Measurements from ENCODE around the gene GIPC1.

The GIPC1 gene

DNA sequence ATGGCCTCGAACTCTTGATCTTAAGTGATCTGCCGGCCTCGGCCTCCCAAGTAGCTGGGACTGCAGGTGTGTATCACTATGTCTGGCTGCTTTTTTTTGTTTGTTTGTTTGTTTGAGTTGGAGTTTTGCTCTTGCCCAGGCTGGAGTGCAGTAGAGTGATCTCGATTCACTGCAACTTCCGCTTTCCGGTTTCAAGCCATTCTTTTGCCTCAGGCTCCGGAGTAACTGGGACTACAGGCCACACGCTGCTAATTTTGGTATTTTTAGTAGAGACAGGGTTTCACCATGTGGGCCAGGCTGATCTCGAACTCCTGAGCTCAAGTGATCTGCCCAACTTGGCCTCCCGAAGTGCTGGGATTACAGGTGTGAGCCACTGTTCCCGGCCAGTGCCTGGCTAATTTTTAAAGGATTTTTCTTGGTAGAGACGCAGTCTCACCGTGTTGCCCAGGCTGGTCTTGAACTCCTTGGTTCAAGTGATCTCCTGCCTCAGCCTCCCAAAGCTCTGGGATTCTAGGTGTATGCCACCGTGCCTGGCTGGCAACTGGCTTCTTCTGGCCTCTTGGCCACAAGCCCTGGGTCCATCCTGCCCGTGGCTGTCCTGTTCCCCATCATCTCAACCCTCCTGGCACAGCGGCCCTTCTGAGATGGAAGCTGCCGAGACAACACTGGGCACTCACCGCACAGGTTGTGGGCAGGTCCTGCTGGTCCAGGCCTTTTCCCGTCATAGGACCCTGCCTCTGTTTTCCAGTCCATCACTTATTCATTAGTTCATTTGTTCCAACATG, 45.0 kb upstream of the GIPC1 start:
- DNase-seq (ENCODE audit: low read depth) = no peak
- no peak for TF ChIP-seq CTCF (IDR thresholded peaks at IDR 0.05; ENCODE audit: insufficient read depth, low read depth, low read length, missing control alignments)
- no peak overlapping the region for H3K4me3 ChIP-seq (ENCODE audit: low read length)

DNA sequence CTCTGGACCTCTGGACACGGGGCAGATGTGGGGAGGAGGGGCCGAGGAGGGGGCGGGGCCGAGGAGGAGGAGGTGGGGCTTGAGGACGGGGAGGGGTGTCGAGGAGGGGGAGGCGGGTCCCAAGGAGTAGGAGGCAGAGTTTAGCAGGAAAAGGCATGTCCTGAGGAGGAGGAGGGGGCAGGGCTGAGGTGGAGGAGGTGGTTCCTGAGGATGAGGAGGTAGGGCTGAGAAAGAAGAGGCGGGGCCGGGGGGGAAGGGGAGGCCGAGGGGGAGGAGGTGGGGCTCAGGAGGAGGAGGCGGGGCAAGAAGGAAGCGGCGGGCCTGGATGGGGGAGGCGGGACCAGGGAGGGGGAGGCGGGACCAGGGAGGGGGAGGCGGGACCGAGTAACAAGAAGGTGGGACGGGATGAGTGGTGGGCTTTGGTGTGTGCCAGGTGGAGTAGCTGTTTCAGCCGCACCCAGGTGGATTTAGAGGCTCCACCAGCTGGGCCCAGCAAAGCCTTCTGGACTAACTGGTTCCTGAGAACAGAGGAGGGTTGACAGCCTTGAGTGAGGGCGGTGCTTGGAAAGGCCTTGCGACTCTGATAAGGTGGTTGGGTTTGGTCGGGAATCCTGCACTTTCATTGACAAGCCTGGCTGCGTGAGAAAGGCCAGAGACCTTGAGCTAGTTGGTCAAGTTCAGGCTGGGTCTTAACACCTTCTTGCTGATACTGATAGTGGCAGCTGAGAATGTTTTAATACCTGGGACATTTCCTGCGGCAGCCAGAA, 41.2 kb upstream of the GIPC1 start:
- peak overlapping the region; percentile 22 for H3K4me3 ChIP-seq (ENCODE audit: low read length)
- DNase-seq (ENCODE audit: low read depth) = peak; percentile 97
- no peak for TF ChIP-seq CTCF (IDR thresholded peaks at IDR 0.05; ENCODE audit: insufficient read depth, low read depth, low read length, missing control alignments)

DNA sequence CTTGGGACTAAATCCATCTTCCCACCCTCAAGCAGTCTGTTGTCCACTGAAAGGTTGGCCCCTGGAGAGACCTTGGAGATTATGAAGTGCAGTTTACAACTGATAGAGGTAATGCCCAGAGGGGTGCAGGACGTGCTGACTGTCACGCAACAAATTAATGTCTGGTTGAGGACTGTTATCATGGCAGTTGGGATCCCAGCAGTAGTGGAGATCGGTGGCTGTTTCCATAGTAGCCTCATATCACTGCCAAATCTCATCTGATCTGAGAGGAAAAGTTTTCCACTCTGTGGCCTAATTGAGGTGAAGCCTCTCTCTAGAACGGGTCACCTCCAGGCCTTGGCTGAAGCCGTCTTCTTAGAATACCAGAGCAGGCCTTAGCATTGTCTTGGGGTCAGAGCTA, 37.5 kb upstream of the GIPC1 start:
- no peak for TF ChIP-seq CTCF (IDR thresholded peaks at IDR 0.05; ENCODE audit: insufficient read depth, low read depth, low read length, missing control alignments)
- H3K4me3 ChIP-seq (ENCODE audit: low read length) = no peak overlapping the region
- no peak for DNase-seq (ENCODE audit: low read depth)

DNA sequence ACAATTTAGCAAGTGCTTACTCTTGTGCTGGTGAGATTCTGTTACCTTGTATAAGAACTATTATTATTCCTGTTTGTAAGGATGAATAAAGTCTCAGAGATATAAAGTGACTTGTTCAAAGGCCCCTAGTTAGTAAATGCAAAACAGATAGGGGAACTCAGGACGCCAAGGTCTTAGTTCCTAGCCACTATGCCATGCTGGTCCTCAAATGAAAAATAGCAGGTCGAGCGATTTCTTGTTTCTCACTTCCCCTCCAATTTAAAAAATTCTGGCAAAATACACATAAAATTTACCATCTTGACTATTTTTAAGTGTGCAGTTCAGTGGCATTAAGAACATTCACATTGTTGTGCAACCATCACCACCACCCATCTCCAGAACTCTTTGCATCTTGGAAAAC, 34.6 kb upstream of the GIPC1 start:
- no peak for DNase-seq (ENCODE audit: low read depth)
- no peak for TF ChIP-seq CTCF (IDR thresholded peaks at IDR 0.05; ENCODE audit: insufficient read depth, low read depth, low read length, missing control alignments)
- peak overlapping the region; percentile 99 for H3K4me3 ChIP-seq (ENCODE audit: low read length)

- DNase-seq (ENCODE audit: low read depth) = no peak
- peak overlapping the region; percentile 99 for H3K4me3 ChIP-seq (ENCODE audit: low read length)
- TF ChIP-seq CTCF (IDR thresholded peaks at IDR 0.05; ENCODE audit: insufficient read depth, low read depth, low read length, missing control alignments) = no peak
Measured at GRCh38 chr19:14530005-14530348, 34.0 kb upstream of the GIPC1 start.

- TF ChIP-seq CTCF (IDR thresholded peaks at IDR 0.05; ENCODE audit: insufficient read depth, low read depth, low read length, missing control alignments) = no peak
- DNase-seq (ENCODE audit: low read depth) = peak; percentile 100
- H3K4me3 ChIP-seq (ENCODE audit: low read length) = peak within 1 kb of the TSS; percentile 99
Measured at GRCh38 chr19:14529254-14530004, 33.5 kb upstream of the GIPC1 start, which contains the start of gene TECR. Gene TECR (plus strand): TSS chr19:14529594. CDS start chr19:14529697, 103 bp downstream.

All from epithelial cell of esophagus (primary cell).